Astrocyte of the spinal cord (primary cell): Measurements from ENCODE around the gene HTR4.

ENCODE experiments used
- DNase-seq: peaks from one replicate; pipeline ENCODE4 v3.0.0; 2011; ENCODE audit warnings: low read depth, low spot score
- H3K4me3 ChIP-seq: 2 replicates; pipeline ENCODE4 v1.5.1; 2011; ENCODE audit warnings: low read depth, mild to moderate bottlenecking, low read length, moderate library complexity
- in situ Hi-C: cut with HindIII; loops from 2 replicates; pipeline ENCODE4 v1.10.0; 2017; ENCODE audit warnings: low sequenced_read_pairs
- TF ChIP-seq, protein P1 (sequence below): IDR thresholded peaks from 2 replicates; pipeline ENCODE4 v1.5.1; 2012; ENCODE audit warnings: low read depth, mild to moderate bottlenecking, low read length, inconsistent platforms

Gene HTR4

DNA sequence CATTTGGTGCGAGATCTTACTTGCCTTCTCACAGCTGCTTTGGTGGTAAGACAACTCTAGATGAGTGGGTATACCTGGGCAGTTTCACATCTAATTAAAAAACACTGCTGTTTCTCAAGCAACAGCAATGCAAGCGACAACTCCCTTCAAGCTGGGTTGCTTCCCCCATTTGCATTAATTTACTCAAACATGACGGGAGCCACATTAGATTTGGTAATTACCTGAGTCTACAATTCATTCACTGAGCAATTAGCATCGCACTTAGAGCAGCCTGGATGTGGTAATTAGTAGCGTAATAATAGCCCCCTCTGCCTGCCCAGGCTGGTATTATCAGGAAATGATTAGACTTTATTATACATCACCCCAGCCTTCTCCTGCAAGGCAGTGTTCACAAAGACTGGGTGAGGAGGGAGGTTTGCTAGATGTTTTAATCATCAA, 197.1 kb downstream of the HTR4 start:
- no peak for DNase-seq
- TF ChIP-seq, protein P1, sequence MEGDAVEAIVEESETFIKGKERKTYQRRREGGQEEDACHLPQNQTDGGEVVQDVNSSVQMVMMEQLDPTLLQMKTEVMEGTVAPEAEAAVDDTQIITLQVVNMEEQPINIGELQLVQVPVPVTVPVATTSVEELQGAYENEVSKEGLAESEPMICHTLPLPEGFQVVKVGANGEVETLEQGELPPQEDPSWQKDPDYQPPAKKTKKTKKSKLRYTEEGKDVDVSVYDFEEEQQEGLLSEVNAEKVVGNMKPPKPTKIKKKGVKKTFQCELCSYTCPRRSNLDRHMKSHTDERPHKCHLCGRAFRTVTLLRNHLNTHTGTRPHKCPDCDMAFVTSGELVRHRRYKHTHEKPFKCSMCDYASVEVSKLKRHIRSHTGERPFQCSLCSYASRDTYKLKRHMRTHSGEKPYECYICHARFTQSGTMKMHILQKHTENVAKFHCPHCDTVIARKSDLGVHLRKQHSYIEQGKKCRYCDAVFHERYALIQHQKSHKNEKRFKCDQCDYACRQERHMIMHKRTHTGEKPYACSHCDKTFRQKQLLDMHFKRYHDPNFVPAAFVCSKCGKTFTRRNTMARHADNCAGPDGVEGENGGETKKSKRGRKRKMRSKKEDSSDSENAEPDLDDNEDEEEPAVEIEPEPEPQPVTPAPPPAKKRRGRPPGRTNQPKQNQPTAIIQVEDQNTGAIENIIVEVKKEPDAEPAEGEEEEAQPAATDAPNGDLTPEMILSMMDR, result peak; percentile 42
- in situ Hi-C loops, result no loop called here
- H3K4me3 ChIP-seq, result no peak overlapping the region

DNA sequence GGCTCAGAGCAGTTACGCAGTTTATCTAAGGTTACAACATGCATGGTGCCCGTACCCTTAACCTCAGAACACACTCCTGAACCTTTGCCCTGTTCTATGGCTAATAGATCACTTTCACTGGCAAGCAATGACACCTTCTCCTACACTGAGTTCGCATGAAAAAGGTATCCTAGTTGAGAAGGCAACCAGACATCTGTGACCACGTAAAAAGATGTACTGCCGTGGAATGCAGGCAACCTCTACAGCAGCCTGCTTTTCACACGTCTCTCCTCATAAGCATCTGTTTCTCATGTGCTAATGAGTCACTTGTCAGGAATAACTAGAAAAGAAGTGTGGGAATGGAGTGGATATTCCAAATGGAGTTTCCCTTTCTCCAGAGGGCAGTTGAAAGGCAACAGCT, 199.1 kb downstream of the HTR4 start:
- TF ChIP-seq, protein P1, result no peak
- no peak overlapping the region for H3K4me3 ChIP-seq
- in situ Hi-C loops, result no loop called here
- DNase-seq, result no peak

DNA sequence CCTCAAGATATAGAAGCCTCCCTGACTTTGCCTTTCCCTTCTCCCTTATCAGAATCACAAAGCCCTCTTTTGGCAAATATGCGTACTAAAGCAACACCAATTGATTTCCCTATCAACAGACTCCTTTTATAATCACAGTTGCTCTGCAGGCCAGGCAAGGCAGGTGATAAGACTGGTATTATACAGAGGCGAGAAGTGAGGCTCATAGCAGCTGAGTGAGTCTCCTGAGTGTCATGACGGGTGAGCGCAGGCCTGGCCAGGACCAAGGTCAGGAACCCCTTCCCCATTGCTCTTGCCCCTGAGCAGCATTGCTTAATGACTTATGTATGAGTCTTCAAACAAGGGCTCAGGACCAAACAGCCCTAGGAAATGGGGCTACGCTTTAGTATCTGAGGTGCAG, 199.8 kb downstream of the HTR4 start:
- no peak overlapping the region for H3K4me3 ChIP-seq
- DNase-seq, result no peak
- in situ Hi-C loops, result no loop called here
- TF ChIP-seq, protein P1, result no peak

DNA sequence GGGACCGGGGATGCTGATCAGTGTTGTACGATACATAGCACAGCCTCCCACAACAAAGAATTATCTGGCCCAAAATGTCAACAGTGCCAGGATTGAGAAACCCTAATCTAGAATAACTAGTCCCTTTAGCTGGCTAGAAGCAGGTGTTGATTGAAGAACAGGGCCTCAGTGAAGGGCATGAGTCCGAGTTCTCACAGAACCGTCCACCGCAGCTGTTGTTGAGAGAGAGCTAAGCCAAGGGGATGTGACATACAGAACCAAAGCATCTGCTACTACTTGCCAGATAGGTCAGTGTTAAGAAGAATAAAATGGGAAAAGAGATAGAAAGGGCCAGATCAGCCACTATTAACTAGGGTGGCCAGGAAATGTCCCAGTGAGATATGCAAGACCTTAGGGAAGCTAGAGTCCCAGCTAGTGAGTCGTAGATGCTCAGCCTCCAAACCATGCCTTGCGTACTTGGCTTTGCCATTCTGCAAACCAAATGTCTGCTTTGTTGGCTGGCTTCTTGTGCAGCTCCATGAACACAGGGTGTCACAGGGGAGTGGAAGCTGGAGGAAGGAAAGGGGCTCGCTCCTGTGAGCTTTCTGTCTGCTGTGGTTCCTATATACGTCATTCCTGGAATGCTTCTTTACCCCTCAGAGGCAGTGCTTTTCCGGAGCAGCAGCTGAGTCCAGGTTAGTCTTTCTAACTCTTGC, 201.7 kb downstream of the HTR4 start:
- in situ Hi-C loops, result no loop called here
- TF ChIP-seq, protein P1, result no peak
- no peak for DNase-seq
- H3K4me3 ChIP-seq, result no peak overlapping the region

DNA sequence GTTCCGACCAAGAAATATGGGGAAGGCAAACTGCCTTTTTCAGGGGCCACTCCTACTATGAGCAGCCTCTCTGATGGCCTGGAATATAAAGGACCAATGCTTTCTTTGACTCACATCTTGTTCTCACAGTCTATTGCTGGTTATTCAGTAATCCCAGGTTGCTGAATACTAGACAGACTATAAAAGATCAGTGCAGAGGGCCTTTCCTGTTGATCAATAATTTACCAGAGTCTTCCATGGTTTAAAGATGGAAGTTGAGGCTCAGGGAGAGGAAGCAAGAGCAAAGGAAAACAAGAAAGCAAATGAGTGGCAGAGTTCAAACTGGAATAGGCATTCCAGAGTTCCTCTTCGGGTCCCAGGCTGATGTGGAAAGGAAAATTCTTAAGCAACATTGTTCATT, 207.7 kb downstream of the HTR4 start:
- no peak for DNase-seq
- in situ Hi-C loops, result no loop called here
- TF ChIP-seq, protein P1, result no peak
- H3K4me3 ChIP-seq, result no peak overlapping the region

DNA sequence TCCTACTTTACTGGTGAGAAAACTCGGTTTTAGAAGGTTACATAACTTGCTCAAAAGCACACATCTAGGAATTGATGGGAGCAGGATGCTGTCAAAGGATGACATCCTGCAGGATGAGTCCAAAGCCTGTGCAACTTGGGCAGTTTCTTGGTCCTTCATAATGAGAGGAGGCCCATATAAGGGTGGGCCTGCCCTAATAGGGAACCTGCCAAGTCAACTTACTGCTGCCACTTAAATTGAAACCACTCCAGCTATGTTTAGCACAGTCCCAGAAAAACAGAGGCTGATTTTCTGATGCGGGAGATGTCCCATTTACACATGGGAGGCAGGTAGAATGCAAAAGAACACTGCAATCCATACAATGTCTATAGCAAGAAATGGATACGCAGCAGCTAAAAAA, 208.7 kb downstream of the HTR4 start:
- DNase-seq, result no peak
- TF ChIP-seq, protein P1, result no peak
- in situ Hi-C loops, result no loop called here
- H3K4me3 ChIP-seq, result no peak overlapping the region
